Left ventricle myocardium inferior (tissue), 1 donor: Measurements from ENCODE around the gene P4HA1. TPM values are rescaled to one million over a fixed set of nuclear protein-coding genes. Genes with fewer than 3 reads are reported as not detected.

Experiments used
- DNase-seq: peaks from one replicate; pipeline ENCODE4 v3.0.0-alpha.2; 2020
- H3K27ac ChIP-seq: fragments of 200-600 bp; replicated peaks from 2 replicates; pipeline ENCODE4 v1.8.0; 2021
- H3K27me3 ChIP-seq: fragments of 200-600 bp; 2 replicates; pipeline ENCODE4 v1.8.0; 2021; ENCODE audit warnings: low read depth
- H3K36me3 ChIP-seq: fragments of 200-600 bp; 2 replicates; pipeline ENCODE4 v1.8.0; 2021
- H3K4me1 ChIP-seq: fragments of 200-600 bp; 2 replicates; pipeline ENCODE4 v1.8.0; 2021
- H3K4me3 ChIP-seq: fragments of 200-600 bp; 2 replicates; pipeline ENCODE4 v1.8.0; 2021; ENCODE audit warnings: mild to moderate bottlenecking, moderate library complexity
- H3K9me3 ChIP-seq: fragments of 200-600 bp; replicated peaks from 2 replicates; pipeline ENCODE4 v1.8.0; 2021
- intact Hi-C: fragments of 100-400 bp; cut with micrococcal nuclease; formaldehyde crosslinking; loops from one replicate; pipeline ENCODE4 v1.11.0; 2022
- total RNA-seq: library from RNA; stranded (reverse); fragmentation: NEBNext Ultra II Directional; extraction: Animal tissue kit (Norgen Biotek cat#: 25700); gene quantifications from one replicate; pipeline ENCODE4 v1.2.1, GENCODE V29; 2021
- TF ChIP-seq, protein P1 (sequence below): fragments of 200-600 bp; IDR thresholded peaks from 2 replicates; pipeline ENCODE4 v1.8.0; 2021; ENCODE audit warnings: antibody characterized with exemption, mild to moderate bottlenecking, borderline replicate concordance
- donor health status: DM: no; HTN: yes; CAD: no; lungs with severe emphysema.

Gene P4HA1
- total RNA-seq, 1 donor from 2014 or later: 97.1 TPM

DNA sequence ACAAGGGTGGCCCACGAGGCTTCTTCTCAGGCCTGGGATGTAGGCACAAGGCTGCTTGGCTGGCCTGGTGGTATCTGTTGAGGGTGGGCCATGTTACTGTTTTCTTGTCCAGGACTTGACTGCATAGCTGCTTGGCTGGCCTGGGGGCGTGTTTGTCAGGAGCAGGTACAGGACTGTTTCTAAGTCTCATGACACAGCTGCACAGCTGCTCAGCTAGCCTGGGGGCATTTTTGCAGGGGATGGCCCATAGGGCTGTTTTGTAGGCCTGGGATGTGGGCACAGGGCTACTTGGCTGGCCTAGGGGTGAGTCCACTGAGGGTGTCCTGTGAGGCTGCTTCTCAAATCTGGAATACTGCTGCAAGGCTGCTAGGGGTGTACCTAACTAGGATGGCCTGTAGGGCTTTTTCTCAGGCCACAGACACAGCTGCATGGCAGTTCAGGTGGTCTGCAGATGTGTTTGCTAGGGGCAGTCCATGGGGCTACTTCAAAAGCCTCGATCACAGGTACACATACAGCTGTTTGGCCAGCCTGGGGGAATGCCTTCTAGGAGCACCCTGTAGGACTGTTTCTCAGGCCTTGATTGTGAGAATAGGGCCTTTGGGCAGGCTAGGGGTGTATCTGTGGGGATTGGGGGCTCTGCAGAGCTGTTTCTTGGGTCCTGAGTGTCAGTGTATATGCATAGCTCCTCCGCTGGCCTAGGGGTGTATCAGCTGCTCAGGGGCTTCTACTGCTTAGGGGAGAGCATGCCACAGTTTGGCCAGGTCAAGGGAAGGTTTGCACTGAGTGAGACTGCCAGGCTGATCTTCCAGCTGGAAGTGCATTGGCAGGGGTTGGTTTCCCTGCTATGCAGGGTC is 115.4 kb downstream of the P4HA1 start:
- no peak for DNase-seq
- Histone ChIP-seq H3K4me3 (no peak overlapping the region), H3K4me1 (no peaks in the 10 kb centered on the region), H3K27me3 (no peaks in the 10 kb centered on the region), H3K36me3 (no peaks in the 10 kb centered on the region), H3K27ac (no peak overlapping the region), H3K9me3 (peaks cover 46% of the 10 kb centered on the region)
- TF ChIP-seq, protein P1, sequence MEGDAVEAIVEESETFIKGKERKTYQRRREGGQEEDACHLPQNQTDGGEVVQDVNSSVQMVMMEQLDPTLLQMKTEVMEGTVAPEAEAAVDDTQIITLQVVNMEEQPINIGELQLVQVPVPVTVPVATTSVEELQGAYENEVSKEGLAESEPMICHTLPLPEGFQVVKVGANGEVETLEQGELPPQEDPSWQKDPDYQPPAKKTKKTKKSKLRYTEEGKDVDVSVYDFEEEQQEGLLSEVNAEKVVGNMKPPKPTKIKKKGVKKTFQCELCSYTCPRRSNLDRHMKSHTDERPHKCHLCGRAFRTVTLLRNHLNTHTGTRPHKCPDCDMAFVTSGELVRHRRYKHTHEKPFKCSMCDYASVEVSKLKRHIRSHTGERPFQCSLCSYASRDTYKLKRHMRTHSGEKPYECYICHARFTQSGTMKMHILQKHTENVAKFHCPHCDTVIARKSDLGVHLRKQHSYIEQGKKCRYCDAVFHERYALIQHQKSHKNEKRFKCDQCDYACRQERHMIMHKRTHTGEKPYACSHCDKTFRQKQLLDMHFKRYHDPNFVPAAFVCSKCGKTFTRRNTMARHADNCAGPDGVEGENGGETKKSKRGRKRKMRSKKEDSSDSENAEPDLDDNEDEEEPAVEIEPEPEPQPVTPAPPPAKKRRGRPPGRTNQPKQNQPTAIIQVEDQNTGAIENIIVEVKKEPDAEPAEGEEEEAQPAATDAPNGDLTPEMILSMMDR: no peak
- intact Hi-C loops: no loop called here

DNA sequence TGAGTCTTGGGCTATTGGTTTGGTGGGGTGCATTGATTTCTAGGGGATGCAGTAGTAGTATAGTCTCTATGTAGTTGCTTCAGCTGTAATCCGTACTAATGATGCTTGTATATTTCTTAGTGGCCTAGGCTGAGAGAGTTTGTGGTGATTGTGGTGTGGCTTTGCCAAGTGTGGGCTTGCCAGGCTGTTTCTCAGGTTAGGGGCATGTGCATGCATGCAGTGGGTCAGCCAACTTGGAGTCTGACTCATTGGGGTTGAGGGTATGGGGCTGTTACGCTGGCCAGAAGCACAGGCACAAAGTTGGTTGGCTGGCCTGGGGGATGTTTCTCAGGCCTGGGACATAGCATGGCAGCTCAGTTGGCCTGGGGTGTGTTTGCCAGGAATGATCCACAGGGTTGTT is 116.3 kb downstream of the P4HA1 start:
- H3K4me1 ChIP-seq: no peaks in the 10 kb centered on the region
- no peak for DNase-seq
- TF ChIP-seq, protein P1: no peak
- H3K4me3 ChIP-seq: no peak overlapping the region
- no peak overlapping the region for H3K27ac ChIP-seq
- H3K27me3 ChIP-seq: no peaks in the 10 kb centered on the region
- peaks cover 55% of the 10 kb centered on the region for H3K9me3 ChIP-seq
- no peaks in the 10 kb centered on the region for H3K36me3 ChIP-seq
- intact Hi-C loops: no loop called here

DNA sequence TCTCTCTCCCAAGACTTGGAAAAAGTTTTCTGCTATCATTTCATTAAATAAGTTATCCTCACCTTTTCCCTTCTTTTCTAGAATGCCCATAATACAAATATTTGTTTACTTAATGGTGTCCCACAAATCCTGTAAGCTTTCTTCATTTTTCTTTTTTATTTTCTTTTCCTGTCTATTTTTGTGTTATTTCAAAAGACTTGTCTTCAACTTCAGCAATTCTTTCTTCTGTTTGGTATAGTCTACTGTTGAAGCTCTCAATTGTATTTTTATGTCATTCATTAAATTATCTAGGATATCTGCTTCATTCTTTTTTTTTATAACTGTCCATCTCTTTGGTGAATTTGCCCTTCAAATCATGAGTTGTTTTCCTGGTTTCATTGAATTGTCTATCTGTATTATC is 117.0 kb downstream of the P4HA1 start:
- Histone ChIP-seq H3K36me3 (no peaks in the 10 kb centered on the region), H3K27ac (no peak overlapping the region), H3K4me1 (no peaks in the 10 kb centered on the region), H3K4me3 (no peak overlapping the region), H3K27me3 (no peaks in the 10 kb centered on the region), H3K9me3 (peaks cover 61% of the 10 kb centered on the region)
- intact Hi-C loops: no loop called here
- no peak for DNase-seq
- TF ChIP-seq, protein P1: no peak

DNA sequence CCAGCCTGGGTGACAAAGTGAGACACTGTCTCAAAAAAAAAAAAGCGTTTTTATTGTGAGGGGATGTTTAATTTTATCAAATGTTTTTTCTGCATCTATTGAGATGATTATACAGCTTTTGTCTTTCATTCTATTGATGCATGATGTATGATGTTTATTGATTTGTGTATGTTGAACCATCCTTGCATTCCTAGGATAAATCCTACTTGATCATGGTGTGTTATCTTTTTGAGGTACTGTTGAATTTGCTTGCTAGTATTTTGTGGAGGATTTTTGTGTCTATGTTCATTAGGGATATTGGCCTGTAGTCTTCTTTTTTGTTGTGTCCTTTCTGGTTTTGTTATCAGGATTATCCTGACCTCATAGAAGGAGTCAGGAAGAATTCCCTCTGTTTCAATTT is 119.8 kb downstream of the P4HA1 start:
- Histone ChIP-seq H3K27ac (no peak overlapping the region), H3K27me3 (no peaks in the 10 kb centered on the region), H3K36me3 (no peaks in the 10 kb centered on the region), H3K4me3 (no peak overlapping the region), H3K9me3 (peaks cover 63% of the 10 kb centered on the region), H3K4me1 (no peaks in the 10 kb centered on the region)
- intact Hi-C loops: no loop called here
- TF ChIP-seq, protein P1: no peak
- DNase-seq: no peak

Other genes starting within 250 kb of the P4HA1 start
- gene OIT3, start 203.1 kb downstream of the P4HA1 start, total RNA-seq: not detected
- gene PLA2G12B, start 142.1 kb downstream of the P4HA1 start, total RNA-seq: 0.33 TPM
- 5.6 TPM for gene NUDT13, start 13.6 kb upstream of the P4HA1 start, total RNA-seq
- gene ECD, start 71.1 kb upstream of the P4HA1 start, total RNA-seq: 15.8 TPM
- 14.0 TPM for gene FAM149B1, start 71.3 kb upstream of the P4HA1 start, total RNA-seq
- gene DNAJC9, start 150.4 kb upstream of the P4HA1 start, total RNA-seq: 8.6 TPM
- gene MRPS16, start 155.8 kb upstream of the P4HA1 start, total RNA-seq: 102 TPM